SH-SY5Y (cell line): ENCODE results near the gene EDEM3.

Experiments
- GATA2 ChIP-seq: IDR thresholded peaks from 2 replicates; pipeline ENCODE4 v1.6.1; 2011; ENCODE audit warnings: mild to moderate bottlenecking, low read depth, low read length
- GATA3 ChIP-seq: IDR thresholded peaks from 2 replicates; pipeline ENCODE4 v1.6.1; 2011; ENCODE audit warnings: low read depth, mild to moderate bottlenecking, low read length, moderate library complexity

DNA sequence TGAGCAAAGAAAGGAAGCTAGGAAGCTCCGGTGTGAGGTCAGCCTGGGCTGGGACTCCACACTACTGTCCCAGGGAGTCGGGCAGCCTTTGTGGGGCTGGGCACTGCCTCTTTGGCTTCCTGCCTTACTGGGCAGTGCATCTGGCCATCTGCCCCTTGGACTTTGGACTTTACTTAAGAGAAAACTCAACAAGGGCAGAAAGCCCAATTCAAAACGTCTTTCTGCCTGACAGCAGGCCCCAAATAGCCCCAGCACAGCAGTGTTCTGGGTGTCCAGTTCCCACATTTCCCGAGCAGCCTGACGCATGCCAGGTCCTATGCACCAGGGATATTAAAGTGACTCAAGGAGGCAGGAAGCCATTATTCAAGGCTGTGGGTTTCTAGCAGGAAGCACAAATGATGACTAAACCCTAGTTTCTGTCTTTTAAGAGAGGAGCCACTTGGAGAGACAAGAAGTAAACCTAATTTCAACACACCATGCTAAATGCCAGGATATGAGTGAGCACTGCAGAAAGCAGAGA is 37.9 kb upstream of the EDEM3 start:
- TF ChIP-seq GATA3 (no peak), GATA2 (no peak)
